GM21423 (cell line): Measurements from ENCODE around the gene MDM2.
"Not testable (repeated sequence)": the region's sequence is repeated elsewhere in the genome, so short reads cannot be mapped to it uniquely, and the experiment has no call there.

Source experiments
- ATAC-seq: cut with Tn5 transposase; IDR thresholded peaks from one replicate; pipeline ENCODE4 v1.9.1; 2021; ENCODE audit warnings: mild to moderate bottlenecking, moderate library complexity; ENCODE audit not compliant: unreplicated experiment

The MDM2 gene

GRCh38 chr12:68804657-68805591 is 3.1 kb upstream of the MDM2 start:
- ATAC-seq, result no peak

GRCh38 chr12:68805592-68806120 is 2.3 kb upstream of the MDM2 start:
- no peak for ATAC-seq

- ATAC-seq, result no peak
These were observed 1.3 kb upstream of the MDM2 start for GRCh38 chr12:68806488-68807237.

- not testable (repeated sequence) for ATAC-seq
These were observed 752 bp upstream of the MDM2 start for GRCh38 chr12:68807274-68807575.

GRCh38 chr12:68808388-68809189 is 612 bp downstream of the MDM2 start:
- ATAC-seq, result peak; percentile 62

GRCh38 chr12:68809190-68810026 is 1.4 kb downstream of the MDM2 start:
- no peak for ATAC-seq

- not testable (repeated sequence) for ATAC-seq
These were observed 2.0 kb downstream of the MDM2 start for GRCh38 chr12:68810027-68810389.

GRCh38 chr12:68811573-68811972 is 3.6 kb downstream of the MDM2 start:
- not testable (repeated sequence) for ATAC-seq

- no peak for ATAC-seq
These were observed 4.7 kb downstream of the MDM2 start for GRCh38 chr12:68812553-68813241.

GRCh38 chr12:68813242-68813593 is 5.2 kb downstream of the MDM2 start:
- no peak for ATAC-seq

- ATAC-seq, result no peak
These were observed 6.7 kb downstream of the MDM2 start for GRCh38 chr12:68814490-68815231.

- no peak for ATAC-seq
These were observed 7.4 kb downstream of the MDM2 start for GRCh38 chr12:68815232-68815927.

- ATAC-seq, result no peak
These were observed 8.2 kb downstream of the MDM2 start for GRCh38 chr12:68815928-68816800.

GRCh38 chr12:68819481-68819880 is 11.5 kb downstream of the MDM2 start:
- not testable (repeated sequence) for ATAC-seq

GRCh38 chr12:68821357-68822188 is 13.6 kb downstream of the MDM2 start:
- no peak for ATAC-seq

- no peak for ATAC-seq
These were observed 15.7 kb downstream of the MDM2 start for GRCh38 chr12:68823696-68824095.

- ATAC-seq, result no peak
These were observed 16.2 kb downstream of the MDM2 start for GRCh38 chr12:68824131-68824530.
